Measurements from ENCODE around the gene CFAP54. TPM values are rescaled to one million over a fixed set of nuclear protein-coding genes. Genes with fewer than 3 reads are reported as not detected.

CFAP54 gene
- total RNA-seq, 4 donors from 2014 or later = 3.0 to 5.4 (median 4.1) TPM

GRCh38 chr12:96636895-96637294 is 147.5 kb downstream of the CFAP54 start:
- Histone ChIP-seq H3K27me3 (no peaks in the 10 kb centered on the region), H3K4me1 (no peaks in the 10 kb centered on the region), H3K4me3 (replicated peaks in 1 of 3) (no peak overlapping the region), H3K27ac (no peak overlapping the region), H3K36me3 (no peaks in the 10 kb centered on the region), H3K9me3 (no peaks in the 10 kb centered on the region)
- WGBS, 2 donors = 94 to 96% methylated on average over 5 of the region's 5 CpGs
- TF ChIP-seq CTCF (IDR thresholded peaks at IDR 0.05) (no peak), POLR2A (IDR thresholded peaks at IDR 0.05) (no peak)
- no peak for DNase-seq
- intact Hi-C loops (cut with DNase I) = no loop called here

GRCh38 chr12:96648923-96649322 is 159.5 kb downstream of the CFAP54 start:
- H3K36me3 ChIP-seq = no peaks in the 10 kb centered on the region
- 87 to 92% methylated on average over 1 of the region's 1 CpG for WGBS, 2 donors
- no peak overlapping the region for H3K4me3 ChIP-seq (replicated peaks in 1 of 3)

GRCh38 chr12:96652870-96653269 is 163.5 kb downstream of the CFAP54 start:
- H3K27ac ChIP-seq = no peak overlapping the region
- no peaks in the 10 kb centered on the region for H3K4me1 ChIP-seq

More at GRCh38 chr12:96648923-96649322, 159.5 kb downstream of the CFAP54 start:
- Histone ChIP-seq H3K9me3 (no peaks in the 10 kb centered on the region), H3K27ac (no peak overlapping the region), H3K27me3 (no peaks in the 10 kb centered on the region), H3K4me1 (no peaks in the 10 kb centered on the region)
- TF ChIP-seq CTCF (IDR thresholded peaks at IDR 0.05) = no peak
- no peak for TF ChIP-seq POLR2A (IDR thresholded peaks at IDR 0.05)
- intact Hi-C loops (cut with DNase I) = no loop called here
- DNase-seq = no peak

GRCh38 chr12:96658075-96658474 is 168.7 kb downstream of the CFAP54 start:
- Histone ChIP-seq H3K4me3 (replicated peaks in 1 of 3) (no peak overlapping the region), H3K9me3 (no peaks in the 10 kb centered on the region), H3K4me1 (no peaks in the 10 kb centered on the region), H3K27me3 (no peaks in the 10 kb centered on the region), H3K36me3 (no peaks in the 10 kb centered on the region), H3K27ac (no peak overlapping the region)
- TF ChIP-seq POLR2A (IDR thresholded peaks at IDR 0.05) = no peak
- no peak for TF ChIP-seq CTCF (IDR thresholded peaks at IDR 0.05)
- intact Hi-C loops (cut with DNase I) = no loop called here
- no peak for DNase-seq
- WGBS, 2 donors = 73 to 85% methylated on average over 1 of the region's 1 CpG

More at GRCh38 chr12:96652870-96653269, 163.5 kb downstream of the CFAP54 start:
- intact Hi-C loops (cut with DNase I) = no loop called here
- 66 to 72% methylated on average over 2 of the region's 2 CpGs for WGBS, 2 donors
- H3K36me3 ChIP-seq = no peaks in the 10 kb centered on the region
- H3K27me3 ChIP-seq = no peaks in the 10 kb centered on the region
- no peak for DNase-seq
- H3K9me3 ChIP-seq = no peaks in the 10 kb centered on the region
- H3K4me3 ChIP-seq (replicated peaks in 1 of 3) = no peak overlapping the region
- TF ChIP-seq CTCF (IDR thresholded peaks at IDR 0.05) (no peak), POLR2A (IDR thresholded peaks at IDR 0.05) (no peak)

- H3K4me1 ChIP-seq = no peaks in the 10 kb centered on the region
- TF ChIP-seq CTCF (IDR thresholded peaks at IDR 0.05) (no peak), POLR2A (IDR thresholded peaks at IDR 0.05) (no peak)
- H3K9me3 ChIP-seq = no peaks in the 10 kb centered on the region
- no peak overlapping the region for H3K4me3 ChIP-seq (replicated peaks in 1 of 3)
- H3K27ac ChIP-seq = no peak overlapping the region
- no peaks in the 10 kb centered on the region for H3K36me3 ChIP-seq
- 87 to 98% methylated on average over 4 of the region's 4 CpGs for WGBS, 2 donors
- intact Hi-C loops (cut with DNase I) = no loop called here
- H3K27me3 ChIP-seq = no peaks in the 10 kb centered on the region
- no peak for DNase-seq
Observed at GRCh38 chr12:96669786-96670185, 180.4 kb downstream of the CFAP54 start.

All from thyroid gland (tissue), 4 donors.